GM20000 (cell line): ENCODE results near the gene OR51B6.

Experiments used
- DNase-seq: peaks from one replicate; pipeline ENCODE4 v3.0.0; 2012; ENCODE audit warnings: low spot score
- CTCF ChIP-seq: IDR thresholded peaks from 2 replicates; pipeline ENCODE4 v1.5.1; 2012; ENCODE audit warnings: mild to moderate bottlenecking, control low read depth; ENCODE audit errors: extremely low read depth, missing control alignments

Gene OR51B6

GRCh38 chr11:5366856-5367255 lies 15.5 kb downstream of the OR51B6 start:
- TF ChIP-seq CTCF = no peak
- no peak for DNase-seq

GRCh38 chr11:5367448-5368074 lies 16.3 kb downstream of the OR51B6 start:
- no peak for TF ChIP-seq CTCF
- DNase-seq = no peak

GRCh38 chr11:5368502-5369043 lies 17.3 kb downstream of the OR51B6 start:
- DNase-seq = no peak

GRCh38 chr11:5369789-5370188 lies 18.5 kb downstream of the OR51B6 start:
- peak; percentile 17 for DNase-seq
- peak; percentile 13 for TF ChIP-seq CTCF

More at GRCh38 chr11:5368502-5369043, 17.3 kb downstream of the OR51B6 start:
- no peak for TF ChIP-seq CTCF

- DNase-seq = peak; percentile 52
- peak; percentile 63 for TF ChIP-seq CTCF
Observed at GRCh38 chr11:5380740-5381342, 29.5 kb downstream of the OR51B6 start.

GRCh38 chr11:5383576-5383975 lies 32.3 kb downstream of the OR51B6 start, which contains the start of gene OR51M1:
OR51M1 (plus strand) TSS chr11:5383812; CDS start chr11:5389399, 5,587 bp downstream.
- DNase-seq = no peak
- no peak for TF ChIP-seq CTCF

- no peak for DNase-seq
- no peak for TF ChIP-seq CTCF
Observed at GRCh38 chr11:5384335-5384734, 33.0 kb downstream of the OR51B6 start.
